Heart left ventricle (tissue), 16 donors: Measurements from ENCODE around the gene SERPINB6. TPM values are rescaled to one million over a fixed set of nuclear protein-coding genes. Genes with fewer than 3 reads are reported as not detected.

Experiments
- ATAC-seq, 4 donors: fragments of 200-7000 bp; cut with Tn5 transposase; one replicate each; pipeline ENCODE4 v1.9.1; 2020 to 2022; ENCODE audit warnings: moderate library complexity in 4 of 4, mild to moderate bottlenecking in 3 of 4, moderate number of reproducible peaks in 1 of 4
- DNase-seq, 5 donors: peaks; one replicate each; pipeline ENCODE4 v3.0.0-alpha.2; 2020
- H3K27ac ChIP-seq, 12 donors: fragments of 200-600 bp; sonication (generic) in 4 of 12; one replicate each; pipeline versions ENCODE4 v1.5.0 to v1.8.0; 2016 to 2022; ENCODE audit warnings: mild to moderate bottlenecking in 2 of 12
- H3K27me3 ChIP-seq, 9 donors: fragments of 200-600 bp; sonication (generic) in 2 of 9; one replicate each; pipeline versions ENCODE4 v1.5.1 to v1.8.0; 2016 to 2022; ENCODE audit warnings: mild to moderate bottlenecking in 3 of 9
- H3K36me3 ChIP-seq, 9 donors: fragments of 200-600 bp; sonication (generic) in 2 of 9; one replicate each; pipeline versions ENCODE4 v1.5.0 to v1.8.0; 2018 to 2022; ENCODE audit warnings: mild to moderate bottlenecking in 2 of 9
- H3K4me1 ChIP-seq, 12 donors: fragments of 200-600 bp; sonication (generic) in 4 of 12; one replicate each; pipeline versions ENCODE4 v1.5.0 to v1.8.0; 2016 to 2022; ENCODE audit warnings: mild to moderate bottlenecking in 3 of 12
- H3K4me3 ChIP-seq, 12 donors: fragments of 200-600 bp; sonication (generic) in 4 of 12; one replicate each; pipeline versions ENCODE4 v1.5.0 to v1.8.0; 2017 to 2022; ENCODE audit warnings: mild to moderate bottlenecking in 9 of 12, moderate library complexity in 4 of 12
- H3K9me3 ChIP-seq, 12 donors: fragments of 200-600 bp; sonication (generic) in 4 of 12; one replicate each; pipeline versions ENCODE4 v1.5.0 to v1.8.0; 2016 to 2022; ENCODE audit warnings: mild to moderate bottlenecking in 1 of 12
- CTCF ChIP-seq, 12 donors: fragments of 200-600 bp; sonication (generic) in 4 of 12; IDR thresholded peaks; one replicate each; pipeline versions ENCODE4 v1.5.0 to v1.8.0; 2018 to 2022; ENCODE audit warnings: antibody characterized with exemption in 12 of 12, mild to moderate bottlenecking in 5 of 12
- POLR2A ChIP-seq, 2 donors: fragments of 450-650 bp; IDR thresholded peaks; one replicate each; pipeline ENCODE4 v1.6.1; 2017; ENCODE audit warnings: antibody characterized with exemption in 2 of 2, mild to moderate bottlenecking in 2 of 2, moderate library complexity in 2 of 2
- WGBS, 4 donors: extraction: QIAGEN DNeasy Blood & Tissue Kit in 2 of 4; methylation state at CpG; one replicate each; pipeline versions ENCODE4 v1.1.5 to v1.1.7; 2013 to 2018; 5-methylcytosine and 5-hydroxymethylcytosine counted together
- intact Hi-C, 10 donors: fragments of 100-400 bp; cut with DNase I; formaldehyde crosslinking; loops; one replicate each; pipeline versions ENCODE4 v1.11.1 to v1.14.2; 2022
- polyA plus RNA-seq, 2 donors: library from polyadenylated mRNA; stranded (reverse); fragments of 200-250 nt; gene quantifications; one replicate each; pipeline ENCODE4 v1.2.3, GENCODE V29; 2013
- total RNA-seq, 9 donors: library from RNA; depleted of rRNA in 2 of 9; stranded (reverse); fragments of >200 nt in 2 of 9; fragmentation: NEBNext Ultra II Directional in 3 of 9; extraction: Animal tissue kit (Norgen Biotek cat#: 25700) in 3 of 9; gene quantifications; one replicate each; pipeline versions ENCODE4 v1.1.0 to v1.2.4, GENCODE V29; 2016 to 2023
- donor health status: ischemic (EF 13 %, LVEDD 7.1; RV severe dilation, severe dysfunction).
- donor health status: healthy with polysubstance abuse.
- donor health status: DM: no; HTN: yes; CAD: no.
- donor health status: DM: no; HTN: no; CAD: no.
- donor health status: ischemic (EF 25% LVEDD 6.9; RV normal size, moderate dysfunction).
- donor health status: ischemic (EF 25% LVEDD 5.7; RV mildly dilated, moderate dysfunction).
- donor health status: healthy.
- donor health status: DM: yes; HTN: yes; CAD: no.
- donor health status: ischemic (EF 35%, LVEDD 5.7; RV mildly dilated, moderate dysfunction).
- donor health status: nonischemic (EF 11% LVEDD 7.7; RV severe dilation, severe dysfunction).
- donor health status: DM: yes; HTN: yes; CAD: no.
- donor health status: PGD.
- donor health status: ischemic (EF 29% LVEDD 5.4; RV normal size, mild dysfunction).
- donor health status: nonischemic (EF 23%, LVEDD 6.1; RV moderate dilation, normal function).

Gene SERPINB6
- total and polyA plus RNA-seq, 11 donors: 146 to 246 (median 186) TPM

- H3K9me3 ChIP-seq: peaks cover 0 to 4% (median 0%) of the 10 kb centered on the region in 12 donors
- peaks cover 0 to 85% (median 68%) of the 10 kb centered on the region in 9 donors for H3K36me3 ChIP-seq
- intact Hi-C loops: no loop called here
- WGBS, 4 donors: 79 to 93% (median 89%) methylated on average over 6 to 9 of the region's 9 CpGs
- no peak for DNase-seq
- H3K4me3 ChIP-seq: no peak overlapping the region
- H3K27me3 ChIP-seq: no peaks in the 10 kb centered on the region
- peaks cover 0 to 28% (median 3%) of the 10 kb centered on the region in 12 donors for H3K4me1 ChIP-seq
- H3K27ac ChIP-seq: no peak overlapping the region
- TF ChIP-seq CTCF (IDR thresholded peaks at IDR 0.05): no peak
- TF ChIP-seq POLR2A (IDR thresholded peaks at IDR 0.05): no peak
- peak in 1 of 4 donors; percentile 25 for ATAC-seq
These were observed 45.9 kb upstream of the SERPINB6 start for GRCh38 chr6:3017304-3017703.

- H3K9me3 ChIP-seq: peaks cover 0 to 11% (median 5%) of the 10 kb centered on the region in 12 donors
- WGBS, 4 donors: 96 to 98% (median 97%) methylated on average over 17 of the region's 17 CpGs
- DNase-seq (no peak), ATAC-seq (no peak)
- H3K27me3 ChIP-seq: no peaks in the 10 kb centered on the region
- TF ChIP-seq CTCF (IDR thresholded peaks at IDR 0.05) (no peak), POLR2A (IDR thresholded peaks at IDR 0.05) (no peak)
- intact Hi-C loops: no loop called here
- no peak overlapping the region for H3K4me3 ChIP-seq
- H3K36me3 ChIP-seq: peaks cover 0 to 92% (median 75%) of the 10 kb centered on the region in 9 donors
- no peak overlapping the region for H3K27ac ChIP-seq
- H3K4me1 ChIP-seq: peaks cover 0 to 21% (median 0%) of the 10 kb centered on the region in 12 donors
These were observed 45.3 kb upstream of the SERPINB6 start for GRCh38 chr6:3016473-3017280.

- no peak for DNase-seq
- TF ChIP-seq CTCF (IDR thresholded peaks at IDR 0.05) (no peak), POLR2A (IDR thresholded peaks at IDR 0.05) (no peak)
- Histone ChIP-seq H3K4me1 (peaks cover 0 to 16% (median 0%) of the 10 kb centered on the region in 12 donors), H3K27me3 (no peaks in the 10 kb centered on the region), H3K4me3 (no peak overlapping the region), H3K9me3 (peaks cover 0 to 24% (median 10%) of the 10 kb centered on the region in 12 donors), H3K36me3 (peaks cover 0 to 96% (median 84%) of the 10 kb centered on the region in 9 donors), H3K27ac (no peak overlapping the region)
- intact Hi-C loops: no loop called here
- WGBS, 4 donors: 92 to 99% (median 95%) methylated on average over 10 of the region's 10 CpGs
- ATAC-seq: no peak
These were observed 43.8 kb upstream of the SERPINB6 start for GRCh38 chr6:3015144-3015543.

- TF ChIP-seq CTCF (IDR thresholded peaks at IDR 0.05) (no peak), POLR2A (IDR thresholded peaks at IDR 0.05) (no peak)
- ATAC-seq: no peak
- no peak overlapping the region for H3K27ac ChIP-seq
- H3K27me3 ChIP-seq: no peaks in the 10 kb centered on the region
- peaks cover 0 to 96% (median 84%) of the 10 kb centered on the region in 9 donors for H3K36me3 ChIP-seq
- peaks cover 0 to 16% (median 0%) of the 10 kb centered on the region in 12 donors for H3K4me1 ChIP-seq
- DNase-seq: no peak
- peaks cover 0 to 26% (median 10%) of the 10 kb centered on the region in 12 donors for H3K9me3 ChIP-seq
- intact Hi-C loops: no loop called here
- WGBS, 4 donors: 94 to 99% (median 96%) methylated on average over 4 of the region's 4 CpGs
- H3K4me3 ChIP-seq: no peak overlapping the region
These were observed 43.3 kb upstream of the SERPINB6 start for GRCh38 chr6:3014675-3015066.
